Measurements from ENCODE around the gene CECR2.

- TF ChIP-seq GABPA (IDR thresholded peaks at IDR 0.05; ENCODE audit: low read depth) (no peak), CTCF (IDR thresholded peaks at IDR 0.05; ENCODE audit: insufficient read depth, low read length) (no peak), POLR2AphosphoS5 (IDR thresholded peaks at IDR 0.05; ENCODE audit: low read depth) (no peak), REST (IDR thresholded peaks at IDR 0.05; ENCODE audit: insufficient replicate concordance, low read depth) (no peak), SPI1 (IDR thresholded peaks at IDR 0.05; ENCODE audit: borderline replicate concordance, low read depth) (no peak)
Measured at GRCh38 chr22:17375914-17376614, 6.8 kb downstream of the CECR2 start.
